ENCODE results near the gene IL31. TPM values are rescaled to one million over a fixed set of nuclear protein-coding genes. Genes with fewer than 3 reads are reported as not detected.

Gene IL31
- total RNA-seq, 2 donors from 2014 or later: not detected

GRCh38 chr12:122125452-122126341, 48.3 kb downstream of the IL31 start:
- DNase-seq (ENCODE audit: low spot score): no peak
- 80% methylated on average over 13 of the region's 13 CpGs for WGBS

GRCh38 chr12:122124370-122124769, 49.7 kb downstream of the IL31 start:
- DNase-seq (ENCODE audit: low spot score): no peak
- 85% methylated on average over 6 of the region's 14 CpGs for WGBS
- H3K27ac ChIP-seq: no peak overlapping the region
- H3K4me3 ChIP-seq: no peak overlapping the region
- intact Hi-C loops (cut with DNase I): no loop called here
- no peaks in the 10 kb centered on the region for H3K27me3 ChIP-seq (replicated peaks; ENCODE audit: insufficient read depth)
- no peaks in the 10 kb centered on the region for H3K9me3 ChIP-seq
- H3K4me1 ChIP-seq (replicated peaks): no peaks in the 10 kb centered on the region
- TF ChIP-seq POLR2AphosphoS5 (IDR thresholded peaks at IDR 0.05) (no peak), POLR2A (IDR thresholded peaks at IDR 0.05) (no peak)
- TF ChIP-seq, protein P1, sequence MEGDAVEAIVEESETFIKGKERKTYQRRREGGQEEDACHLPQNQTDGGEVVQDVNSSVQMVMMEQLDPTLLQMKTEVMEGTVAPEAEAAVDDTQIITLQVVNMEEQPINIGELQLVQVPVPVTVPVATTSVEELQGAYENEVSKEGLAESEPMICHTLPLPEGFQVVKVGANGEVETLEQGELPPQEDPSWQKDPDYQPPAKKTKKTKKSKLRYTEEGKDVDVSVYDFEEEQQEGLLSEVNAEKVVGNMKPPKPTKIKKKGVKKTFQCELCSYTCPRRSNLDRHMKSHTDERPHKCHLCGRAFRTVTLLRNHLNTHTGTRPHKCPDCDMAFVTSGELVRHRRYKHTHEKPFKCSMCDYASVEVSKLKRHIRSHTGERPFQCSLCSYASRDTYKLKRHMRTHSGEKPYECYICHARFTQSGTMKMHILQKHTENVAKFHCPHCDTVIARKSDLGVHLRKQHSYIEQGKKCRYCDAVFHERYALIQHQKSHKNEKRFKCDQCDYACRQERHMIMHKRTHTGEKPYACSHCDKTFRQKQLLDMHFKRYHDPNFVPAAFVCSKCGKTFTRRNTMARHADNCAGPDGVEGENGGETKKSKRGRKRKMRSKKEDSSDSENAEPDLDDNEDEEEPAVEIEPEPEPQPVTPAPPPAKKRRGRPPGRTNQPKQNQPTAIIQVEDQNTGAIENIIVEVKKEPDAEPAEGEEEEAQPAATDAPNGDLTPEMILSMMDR (IDR thresholded peaks at IDR 0.05): no peak
- peaks cover 4 to 13% of the 10 kb centered on the region in 2 donors for H3K36me3 ChIP-seq

More at GRCh38 chr12:122125452-122126341, 48.3 kb downstream of the IL31 start:
- Histone ChIP-seq H3K4me1 (replicated peaks) (no peaks in the 10 kb centered on the region), H3K9me3 (no peaks in the 10 kb centered on the region), H3K36me3 (peaks cover 12 to 24% of the 10 kb centered on the region in 2 donors), H3K4me3 (no peak overlapping the region), H3K27me3 (replicated peaks; ENCODE audit: insufficient read depth) (no peaks in the 10 kb centered on the region), H3K27ac (no peak overlapping the region)
- TF ChIP-seq POLR2AphosphoS5 (IDR thresholded peaks at IDR 0.05) (no peak), POLR2A (IDR thresholded peaks at IDR 0.05) (no peak)
- TF ChIP-seq, protein P1 (IDR thresholded peaks at IDR 0.05): no peak
- intact Hi-C loops (cut with DNase I): no loop called here

- Histone ChIP-seq H3K27me3 (replicated peaks; ENCODE audit: insufficient read depth) (no peaks in the 10 kb centered on the region), H3K27ac (no peak overlapping the region), H3K4me1 (replicated peaks) (no peaks in the 10 kb centered on the region), H3K36me3 (peaks cover 3 to 7% of the 10 kb centered on the region in 2 donors), H3K4me3 (no peak overlapping the region), H3K9me3 (no peaks in the 10 kb centered on the region)
- 82% methylated on average over 9 of the region's 9 CpGs for WGBS
- no peak for DNase-seq (ENCODE audit: low spot score)
- TF ChIP-seq POLR2AphosphoS5 (IDR thresholded peaks at IDR 0.05): no peak
- no peak for TF ChIP-seq POLR2A (IDR thresholded peaks at IDR 0.05)
- intact Hi-C loops (cut with DNase I): loop anchor here (1.0 kb wide), 1 partner anchor 69 kb away; no protein-coding TSS in a partner anchor
Observed at GRCh38 chr12:122123761-122124145, 50.3 kb downstream of the IL31 start.

DNA sequence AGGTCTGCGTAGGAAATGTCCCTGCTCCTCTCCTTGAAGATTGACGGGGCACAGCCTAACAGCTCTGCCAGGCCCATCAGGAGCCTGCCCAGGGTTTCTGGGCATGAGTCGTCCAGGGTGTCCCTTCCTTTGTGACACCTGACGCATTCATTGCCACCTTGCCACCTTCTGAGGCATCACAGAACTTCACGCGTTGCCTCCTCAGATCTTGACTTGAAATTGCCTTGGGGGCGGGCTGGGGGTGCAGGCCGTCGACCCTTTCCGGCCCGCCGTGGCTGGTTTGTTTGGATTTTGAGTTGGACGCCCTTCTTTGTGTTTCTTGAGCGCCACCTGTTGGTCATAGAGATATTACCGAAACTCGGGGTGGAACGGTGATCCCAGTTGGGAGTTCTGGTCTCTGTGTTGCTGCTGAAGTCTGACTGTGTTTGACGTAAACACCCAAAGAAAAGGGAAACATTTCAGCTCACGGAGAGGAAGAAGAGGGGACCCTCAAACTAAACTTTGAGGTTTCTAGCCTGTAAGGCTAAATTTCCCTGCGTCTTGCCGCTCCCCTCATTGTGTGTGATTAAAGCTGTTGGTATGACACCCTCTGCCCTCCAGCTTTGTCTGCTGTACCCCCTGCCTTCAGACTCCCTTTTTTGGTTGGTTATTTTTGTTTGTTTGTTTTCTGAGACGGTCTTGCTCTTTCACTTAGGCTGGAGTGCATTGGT, 50.8 kb downstream of the IL31 start:
- Histone ChIP-seq H3K9me3 (no peaks in the 10 kb centered on the region), H3K27ac (no peak overlapping the region), H3K4me3 (no peak overlapping the region), H3K36me3 (peaks cover 2 to 3% of the 10 kb centered on the region in 2 donors), H3K27me3 (replicated peaks; ENCODE audit: insufficient read depth) (no peaks in the 10 kb centered on the region), H3K4me1 (replicated peaks) (no peaks in the 10 kb centered on the region)
- peak; percentile 64 for DNase-seq (ENCODE audit: low spot score)
- no peak for TF ChIP-seq POLR2A (IDR thresholded peaks at IDR 0.05)
- peak; percentile 34 for TF ChIP-seq POLR2AphosphoS5 (IDR thresholded peaks at IDR 0.05)
- TF ChIP-seq, protein P1 (IDR thresholded peaks at IDR 0.05): peak; percentile 74 to 89 (median 86)
- 17% methylated on average over 22 of the region's 22 CpGs for WGBS
- intact Hi-C loops (cut with DNase I): loop anchor here (1.0 kb wide), 1 partner anchor 69 kb away; no protein-coding TSS in a partner anchor

Small RNA genes lying within 50 kb of the gene (small RNA-seq; reads per million reads assigned to genes)
- gene DIABLO: 0.09 to 0.10 reads per million in 2 donors

Other genes starting within 250 kb of the IL31 start
- gene BCL7A, start 152.3 kb downstream of the IL31 start, total RNA-seq: 10 to 100 TPM; 10.3 to 15.4 TPM
- gene MLXIP, start 95.5 kb downstream of the IL31 start, total RNA-seq: 10 to 100 TPM; 13.1 to 57.7 TPM
- 1 to 10 TPM; 1.2 to 5.7 TPM for gene LRRC43, start 8.9 kb upstream of the IL31 start, total RNA-seq
- gene B3GNT4, start 29.5 kb upstream of the IL31 start, total RNA-seq: 1 to 10 TPM in 1 of 2 donors, under 1 TPM in 1; 0.64 to 5.1 TPM
- 100 to 1,000 TPM in 1 of 2 donors, 10 to 100 TPM in 1; 54.1 to 132 TPM for gene DIABLO, start 51.8 kb upstream of the IL31 start, total RNA-seq
- gene VPS33A, start 92.3 kb upstream of the IL31 start, total RNA-seq: 10 to 100 TPM; 11.3 to 23.9 TPM
- gene CLIP1, start 248.4 kb upstream of the IL31 start, total RNA-seq: 10 to 100 TPM; 59.9 to 84.1 TPM

All from prostate gland (tissue), 2 donors.